NCI-H1417 (cell line): ENCODE measurements around the gene TPGS1.

Experiments used
- DNase-seq, 3 experiments: peaks; one replicate each; lab custom pipeline; 2025; lab: John Stamatoyannopoulos, UW

Gene TPGS1

DNA sequence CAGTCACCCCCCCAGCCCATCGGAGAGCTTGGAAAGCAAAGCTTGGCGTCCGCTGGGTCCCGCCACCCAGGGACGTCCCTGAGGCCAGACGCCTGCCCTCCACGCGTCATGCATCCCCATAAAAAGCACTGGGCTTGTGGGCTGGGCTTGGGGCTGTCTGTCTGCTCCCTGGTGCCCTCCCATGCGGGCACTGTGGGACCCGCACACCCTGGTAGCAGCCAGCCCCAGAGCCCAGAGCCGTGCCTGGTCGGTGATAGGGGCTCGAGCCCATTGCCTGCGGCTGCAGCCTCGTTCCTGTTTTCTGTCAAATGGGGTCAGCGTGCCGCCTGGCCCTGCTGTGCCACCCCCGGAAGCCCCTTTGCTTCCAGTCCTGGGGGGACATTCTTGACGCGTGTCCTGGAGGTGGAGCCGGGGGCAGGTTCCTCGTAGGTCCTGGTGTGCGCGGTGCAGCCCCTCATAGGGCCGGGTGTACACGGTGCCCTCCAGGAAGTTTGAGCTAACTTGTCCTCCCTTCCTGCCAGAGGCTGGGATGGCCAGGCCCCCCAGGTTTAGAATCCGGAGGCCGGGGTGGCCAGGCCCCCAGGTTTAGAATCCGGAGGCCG, 32.2 kb downstream of the TPGS1 start:
- DNase-seq = no peak

DNA sequence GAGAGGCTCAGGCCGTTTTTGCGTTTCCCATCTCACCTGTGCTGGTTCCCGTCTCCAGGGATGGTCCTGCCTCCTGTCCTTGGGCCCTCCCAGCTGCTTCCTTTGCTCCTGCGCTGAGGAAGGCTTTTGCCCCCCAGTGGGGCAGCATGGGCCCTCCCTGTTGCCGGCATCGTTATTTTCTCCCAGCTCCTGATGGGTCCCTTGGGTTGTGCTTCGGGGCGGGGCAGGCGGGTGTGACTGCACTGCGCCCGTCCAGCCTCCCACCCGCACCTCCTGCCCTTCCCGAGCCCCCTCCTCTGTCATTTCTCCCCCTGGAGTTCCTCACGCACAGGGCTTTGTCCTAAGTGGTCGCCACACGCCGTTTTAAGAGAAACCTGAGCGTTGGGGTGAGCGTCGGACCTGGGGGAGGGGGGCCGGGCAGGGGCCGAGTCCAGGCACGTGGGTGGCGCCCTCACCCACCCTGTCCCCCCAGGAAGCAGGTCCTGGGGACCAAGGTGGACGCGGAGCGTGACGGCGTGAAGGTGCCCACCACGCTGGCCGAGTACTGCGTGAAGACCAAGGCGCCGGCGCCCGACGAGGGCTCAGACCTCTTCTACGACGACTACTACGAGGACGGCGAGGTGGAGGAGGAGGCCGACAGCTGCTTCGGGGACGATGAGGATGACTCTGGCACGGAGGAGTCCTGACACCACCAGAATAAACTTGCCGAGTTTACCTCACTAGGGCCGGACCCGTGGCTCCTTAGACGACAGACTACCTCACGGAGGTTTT, 33.8 kb downstream of the TPGS1 start:
- no peak for DNase-seq

- no peak for DNase-seq
Measured at GRCh38 chr19:541699-542098, 34.4 kb downstream of the TPGS1 start.

DNA sequence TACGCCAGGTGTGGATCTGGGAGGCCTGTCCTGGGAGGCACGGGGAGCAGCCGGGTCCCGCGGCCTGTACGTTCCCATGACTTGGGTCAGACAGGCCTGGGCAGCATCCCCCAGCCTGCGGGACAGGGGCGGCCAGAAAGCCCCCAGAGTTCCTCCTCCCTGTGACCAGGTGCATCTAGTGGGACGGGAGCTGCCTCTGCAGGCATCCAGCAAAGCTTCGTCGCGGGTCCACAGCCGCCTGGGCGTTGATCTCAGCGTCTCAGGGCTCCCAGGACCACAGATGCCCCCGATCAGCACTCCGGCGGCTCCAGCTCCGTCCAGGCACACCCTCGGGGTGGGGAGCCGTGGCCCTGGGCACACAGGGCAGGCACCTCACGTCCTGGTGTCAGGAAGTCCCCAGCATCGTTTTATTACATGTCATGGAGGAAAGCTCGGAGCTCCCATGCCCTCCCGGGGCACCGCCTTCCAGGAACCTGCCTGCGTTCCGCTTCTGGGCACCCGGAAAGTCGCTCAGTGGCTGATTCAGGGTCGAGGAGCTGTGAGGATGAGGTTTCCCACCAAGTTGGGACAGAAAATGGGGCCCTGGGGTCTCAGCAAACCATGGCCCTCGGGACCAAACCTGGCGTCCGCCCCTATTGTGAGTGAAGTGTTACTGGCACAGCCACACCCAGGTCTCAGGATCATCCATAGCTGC, 35.0 kb downstream of the TPGS1 start:
- no peak for DNase-seq

- no peak for DNase-seq
Measured at GRCh38 chr19:543910-544608, 36.8 kb downstream of the TPGS1 start, which contains the start of gene GZMM. TSS of gene GZMM (plus strand) at chr19:544053. CDS start at chr19:544072, 19 bp downstream.

DNA sequence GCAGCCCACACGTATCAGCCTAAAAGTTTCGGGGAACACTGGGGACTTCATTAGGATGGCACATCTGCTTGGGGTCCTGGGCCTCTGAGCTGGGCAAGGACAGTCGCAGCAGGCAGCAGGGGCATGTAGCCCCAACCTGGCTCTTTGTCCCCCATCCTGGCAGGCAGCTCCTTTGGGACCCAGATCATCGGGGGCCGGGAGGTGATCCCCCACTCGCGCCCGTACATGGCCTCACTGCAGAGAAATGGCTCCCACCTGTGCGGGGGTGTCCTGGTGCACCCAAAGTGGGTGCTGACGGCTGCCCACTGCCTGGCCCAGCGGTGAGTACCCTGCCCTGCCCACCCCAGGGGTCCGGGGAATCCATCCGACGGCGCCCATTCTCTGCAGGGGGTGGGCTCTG, 39.8 kb downstream of the TPGS1 start:
- DNase-seq = no peak

- no peak for DNase-seq
Measured at GRCh38 chr19:547836-548720, 40.8 kb downstream of the TPGS1 start.

- DNase-seq = peak in 1 of 3 experiments; percentile 38
Measured at GRCh38 chr19:548886-549830, 41.9 kb downstream of the TPGS1 start.

DNA sequence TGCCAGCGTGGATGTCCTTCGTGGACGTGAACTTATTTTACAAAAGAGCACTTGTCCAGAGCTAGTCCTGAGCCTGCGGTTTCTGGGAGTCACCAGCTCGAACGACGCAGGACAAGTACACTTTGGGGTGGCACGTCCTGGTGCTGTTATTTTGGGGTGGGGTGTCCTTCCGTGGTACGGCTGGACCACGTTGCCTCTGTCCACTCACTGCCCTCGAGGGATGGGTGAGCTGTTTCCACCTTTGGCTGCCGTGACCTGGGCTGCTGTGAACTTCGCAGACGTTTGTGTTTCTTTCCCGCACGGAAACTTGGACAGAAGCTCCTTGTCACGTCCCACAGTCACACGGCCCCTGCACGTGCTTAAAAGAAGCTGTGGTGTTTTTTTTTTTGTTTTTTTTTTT, 47.5 kb downstream of the TPGS1 start:
- no peak for DNase-seq

DNA sequence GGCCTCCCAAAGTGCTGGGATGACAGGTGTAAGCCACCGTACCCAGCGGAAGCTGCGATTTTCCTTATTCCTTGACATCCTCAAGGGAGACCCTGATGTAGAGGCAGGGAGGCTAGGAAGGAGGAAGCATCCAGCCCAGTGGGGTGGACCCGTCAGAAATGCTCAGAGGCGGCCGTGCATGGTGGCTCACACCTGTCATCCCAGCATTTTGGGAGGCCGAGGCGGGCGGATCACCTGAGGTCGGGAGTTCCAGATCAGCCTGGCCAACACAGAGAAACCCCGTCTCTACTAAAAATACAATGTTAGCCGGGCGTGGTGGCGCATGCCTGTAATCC, 48.1 kb downstream of the TPGS1 start:
- DNase-seq = no peak

GRCh38 chr19:556611-557382, 49.5 kb downstream of the TPGS1 start:
- DNase-seq = no peak

DNA sequence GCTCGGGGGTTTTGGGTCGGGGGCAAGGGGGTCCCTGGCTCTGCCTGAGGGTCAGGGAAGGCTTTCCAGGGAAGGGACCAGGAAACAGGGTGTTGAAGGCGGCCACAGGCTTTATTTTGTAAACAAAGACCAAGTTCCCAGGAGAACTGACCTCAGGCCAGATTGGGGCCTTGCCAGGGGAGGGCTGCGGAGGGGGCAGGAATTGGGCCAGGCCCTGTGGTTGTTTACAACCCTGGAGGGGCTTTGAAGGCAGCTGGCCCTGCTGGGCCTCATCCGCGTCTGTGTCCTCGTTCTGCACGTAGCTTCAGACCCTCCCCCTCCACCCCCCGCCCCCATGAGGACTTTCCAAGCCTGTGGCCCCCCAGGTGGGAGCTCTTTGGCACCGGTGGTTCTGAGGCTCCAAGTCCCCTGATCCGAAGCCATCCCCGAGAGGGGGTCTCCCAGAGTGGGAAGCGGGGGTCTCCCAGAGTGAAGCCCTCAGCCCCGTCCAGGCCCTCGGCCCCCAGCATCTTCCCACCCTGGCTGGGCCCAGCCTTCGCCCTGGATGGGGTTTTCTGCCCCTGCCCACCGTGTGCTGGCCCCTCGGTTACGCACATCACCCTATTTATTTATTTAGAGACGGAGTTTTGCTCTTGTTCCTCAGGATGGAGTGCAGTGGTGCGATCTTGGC, 51.6 kb downstream of the TPGS1 start:
- no peak for DNase-seq

DNA sequence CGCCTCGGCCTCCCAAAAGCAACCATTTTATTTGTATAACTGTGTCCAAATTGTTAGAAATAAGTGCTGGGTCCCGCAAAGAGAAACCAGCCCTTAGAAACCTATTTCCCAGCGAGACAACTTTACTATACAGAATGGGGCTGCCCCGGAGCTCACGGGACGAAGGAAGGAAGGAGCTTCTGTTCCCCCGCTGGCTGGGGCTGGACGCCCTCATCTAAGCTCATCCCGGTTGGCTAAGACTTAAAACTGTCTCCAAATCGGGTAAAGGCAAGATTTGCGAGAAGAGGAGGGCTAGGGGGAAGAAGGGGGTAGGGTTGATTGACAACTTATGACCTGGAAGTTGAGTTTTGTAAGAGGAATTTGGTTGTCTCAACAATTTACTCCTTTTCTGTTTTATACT, 52.8 kb downstream of the TPGS1 start:
- DNase-seq = no peak

- no peak for DNase-seq
Measured at GRCh38 chr19:566403-566802, 59.1 kb downstream of the TPGS1 start.

- no peak for DNase-seq
Measured at GRCh38 chr19:566844-567243, 59.5 kb downstream of the TPGS1 start.

GRCh38 chr19:567296-567900, 60.1 kb downstream of the TPGS1 start:
- DNase-seq = no peak
